Psoas muscle (tissue), 8 donors: Measurements from ENCODE around the gene BGN. TPM values are rescaled to one million over a fixed set of nuclear protein-coding genes. Genes with fewer than 3 reads are reported as not detected.

Experiments
- ATAC-seq, 4 donors: fragments of 200-7000 bp; cut with Tn5 transposase; one replicate each; pipeline ENCODE4 v1.9.1; 2020; ENCODE audit warnings: moderate library complexity in 3 of 4, mild to moderate bottlenecking in 2 of 4
- DNase-seq, 2 donors: peaks; one replicate each; pipeline ENCODE4 v3.0.0-alpha.2; 2020
- H3K27ac ChIP-seq: fragments of 200-600 bp; one replicate; pipeline ENCODE4 v1.8.0; 2022
- H3K27me3 ChIP-seq, 3 donors: fragments of 200-600 bp in 1 of 3; one replicate each; pipeline versions ENCODE4 v1.6.1 to v1.8.0; 2013 to 2022; ENCODE audit warnings: low read length in 2 of 3, mild to moderate bottlenecking in 2 of 3, moderate library complexity in 1 of 3; ENCODE audit not compliant: insufficient read depth in 3 of 3
- H3K36me3 ChIP-seq, 2 donors: fragments of 200-600 bp in 1 of 2; one replicate each; pipeline versions ENCODE4 v1.6.1 to v1.8.0; 2013 to 2022; ENCODE audit warnings: low read depth in 1 of 2, mild to moderate bottlenecking in 1 of 2, moderate library complexity in 1 of 2; ENCODE audit not compliant: insufficient read depth in 1 of 2
- H3K4me1 ChIP-seq: fragments of 200-600 bp; one replicate; pipeline ENCODE4 v1.8.0; 2022
- H3K4me3 ChIP-seq: fragments of 200-600 bp; one replicate; pipeline ENCODE4 v1.8.0; 2022; ENCODE audit warnings: mild to moderate bottlenecking
- H3K9me3 ChIP-seq: fragments of 200-600 bp; one replicate; pipeline ENCODE4 v1.8.0; 2022
- WGBS, 3 donors: extraction: QIAGEN DNeasy Blood & Tissue Kit; methylation state at CpG; one replicate each; pipeline versions ENCODE4 v1.1.6 to v1.1.7; 2013; 5-methylcytosine and 5-hydroxymethylcytosine counted together
- intact Hi-C, 2 donors: fragments of 100-400 bp; cut with DNase I; formaldehyde crosslinking; loops; one replicate each; pipeline versions ENCODE4 v1.11.0 to v1.14.2; 2022
- polyA plus RNA-seq, 3 donors: library from polyadenylated mRNA; stranded (reverse); fragments of 200-250 nt; gene quantifications; one replicate each; pipeline ENCODE4 v1.2.3, GENCODE V29; 2013
- total RNA-seq, 4 donors: library from RNA; stranded (reverse); fragmentation: NEBNext Ultra II Directional in 2 of 4; extraction: Animal tissue kit (Norgen Biotek cat#: 25700) in 2 of 4; gene quantifications; one replicate each; pipeline versions ENCODE4 v1.2.1 to v1.2.4, GENCODE V29; 2021 to 2023
- TF ChIP-seq, protein P1 (sequence below): fragments of 200-600 bp; IDR thresholded peaks from one replicate; pipeline ENCODE4 v1.8.0; 2022; ENCODE audit warnings: antibody characterized with exemption
- donor health status: healthy with polysubstance abuse.
- donor health status: DM: no; HTN: no; CAD: no; lungs with moderate emphysema.
- donor health status: Bipolar disorder and iron deficiency.
- donor health status: healthy.
- donor health status: DM: yes; HTN: yes; CAD: no.
- donor health status: DM: no; HTN: no; CAD: no.
- donor health status: DM: no; HTN: no; CAD: no.
- donor health status: DM: yes; HTN: yes; CAD: no.

The BGN gene
- total and polyA plus RNA-seq, 7 donors, result 6.7 to 62.4 (median 12.6) TPM

DNA sequence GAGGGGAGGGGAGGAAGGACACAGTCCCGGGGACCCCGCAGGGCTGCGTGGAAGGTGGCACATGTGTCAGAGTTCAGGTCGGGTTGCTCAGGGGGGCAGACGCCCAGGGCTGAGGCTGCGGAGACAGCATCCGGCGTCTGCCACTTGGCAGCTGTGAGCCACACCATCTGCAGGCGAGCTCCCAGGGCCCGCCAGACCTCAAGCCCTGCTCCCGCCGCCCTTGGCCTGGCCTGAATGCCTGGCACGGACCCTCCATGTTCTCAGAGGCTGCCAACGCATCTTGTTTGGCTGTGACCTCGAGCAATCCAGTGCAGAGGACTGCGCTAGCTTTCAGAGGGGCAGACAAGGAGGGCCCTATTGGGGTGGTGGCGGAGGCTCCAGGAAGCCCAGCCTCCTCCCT lies 5.1 kb downstream of the BGN start:
- ATAC-seq (peak in 3 of 4 donors; percentile 26 to 43 (median 36)), DNase-seq (peak in 1 of 2 donors; percentile 62)
- 17 to 41% (median 21%) methylated on average over 11 to 17 of the region's 17 CpGs for WGBS, 3 donors

DNA sequence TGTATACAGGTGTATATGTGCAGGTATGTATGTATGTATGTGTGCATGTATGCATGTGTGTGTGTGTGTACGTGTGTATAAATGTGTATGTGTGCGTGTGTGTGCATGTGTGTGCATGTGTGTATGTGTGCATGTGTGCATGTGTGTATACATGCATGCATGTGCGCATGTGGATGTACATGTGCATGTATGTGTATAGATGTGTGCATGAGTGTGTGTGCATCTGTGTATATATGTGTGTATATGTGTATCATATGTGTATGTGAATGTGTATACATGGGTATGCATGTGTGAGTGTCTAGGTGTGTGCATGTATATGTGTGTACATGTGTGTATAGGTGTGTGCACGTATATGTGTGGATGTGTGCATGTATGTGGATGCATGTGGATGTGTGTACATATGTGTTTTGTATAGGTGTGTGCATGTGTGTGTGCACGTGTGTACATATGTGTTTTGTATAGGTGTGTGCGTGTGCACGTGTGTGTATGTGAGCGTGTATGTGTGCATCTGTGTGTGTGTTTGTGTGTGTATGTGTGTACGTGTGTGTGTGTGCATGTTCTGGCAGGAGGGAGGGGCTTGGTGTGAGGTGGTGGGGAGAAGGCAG lies 6.0 kb downstream of the BGN start:
- H3K27me3 ChIP-seq, result peaks cover 0 to 23% (median 0%) of the 10 kb centered on the region in 3 donors
- H3K27ac ChIP-seq, result no peak overlapping the region
- intact Hi-C loops, result loop anchor here in 1 of 2 donors (10.0 kb wide), 1 partner anchor 546 kb away; no protein-coding TSS in a partner anchor
- 80 to 92% (median 86%) methylated on average over 9 of the region's 9 CpGs for WGBS, 3 donors
- no peaks in the 10 kb centered on the region for H3K36me3 ChIP-seq
- no peak for ATAC-seq
- no peaks in the 10 kb centered on the region for H3K4me1 ChIP-seq
- H3K9me3 ChIP-seq, result no peaks in the 10 kb centered on the region
- TF ChIP-seq, protein P1, sequence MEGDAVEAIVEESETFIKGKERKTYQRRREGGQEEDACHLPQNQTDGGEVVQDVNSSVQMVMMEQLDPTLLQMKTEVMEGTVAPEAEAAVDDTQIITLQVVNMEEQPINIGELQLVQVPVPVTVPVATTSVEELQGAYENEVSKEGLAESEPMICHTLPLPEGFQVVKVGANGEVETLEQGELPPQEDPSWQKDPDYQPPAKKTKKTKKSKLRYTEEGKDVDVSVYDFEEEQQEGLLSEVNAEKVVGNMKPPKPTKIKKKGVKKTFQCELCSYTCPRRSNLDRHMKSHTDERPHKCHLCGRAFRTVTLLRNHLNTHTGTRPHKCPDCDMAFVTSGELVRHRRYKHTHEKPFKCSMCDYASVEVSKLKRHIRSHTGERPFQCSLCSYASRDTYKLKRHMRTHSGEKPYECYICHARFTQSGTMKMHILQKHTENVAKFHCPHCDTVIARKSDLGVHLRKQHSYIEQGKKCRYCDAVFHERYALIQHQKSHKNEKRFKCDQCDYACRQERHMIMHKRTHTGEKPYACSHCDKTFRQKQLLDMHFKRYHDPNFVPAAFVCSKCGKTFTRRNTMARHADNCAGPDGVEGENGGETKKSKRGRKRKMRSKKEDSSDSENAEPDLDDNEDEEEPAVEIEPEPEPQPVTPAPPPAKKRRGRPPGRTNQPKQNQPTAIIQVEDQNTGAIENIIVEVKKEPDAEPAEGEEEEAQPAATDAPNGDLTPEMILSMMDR, result no peak
- H3K4me3 ChIP-seq, result no peak overlapping the region
- no peak for DNase-seq

More for the DNA sequence above, 5.1 kb downstream of the BGN start:
- Histone ChIP-seq H3K27ac (no peak overlapping the region), H3K9me3 (no peaks in the 10 kb centered on the region), H3K4me3 (no peak overlapping the region), H3K36me3 (no peaks in the 10 kb centered on the region), H3K27me3 (peaks cover 0 to 26% (median 0%) of the 10 kb centered on the region in 3 donors), H3K4me1 (no peaks in the 10 kb centered on the region)
- TF ChIP-seq, protein P1, result no peak
- intact Hi-C loops, result loop anchor here in 1 of 2 donors (10.0 kb wide), 1 partner anchor 545 kb away; no protein-coding TSS in a partner anchor

DNA sequence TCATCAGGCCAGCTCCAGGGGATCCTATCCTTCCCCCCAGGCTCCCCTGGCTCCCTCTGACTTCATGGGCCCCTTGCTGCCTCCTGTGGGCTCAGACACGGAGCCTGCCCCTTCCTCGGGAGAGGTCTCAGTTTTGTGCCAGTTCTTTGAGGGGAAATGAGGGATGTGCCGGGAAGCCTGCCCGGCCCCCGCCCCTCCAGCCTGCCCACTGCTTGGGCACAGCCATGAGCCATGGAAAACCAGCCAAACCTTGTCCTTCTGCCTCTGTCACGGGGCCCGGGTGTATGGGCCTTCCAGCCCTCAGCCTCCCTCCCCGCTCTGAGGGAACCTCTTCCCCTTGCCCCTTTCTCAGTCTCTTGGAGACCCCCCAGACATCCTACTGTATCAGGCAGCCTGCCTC lies 6.8 kb downstream of the BGN start:
- Histone ChIP-seq H3K4me1 (no peaks in the 10 kb centered on the region), H3K27ac (no peak overlapping the region), H3K9me3 (no peaks in the 10 kb centered on the region), H3K36me3 (no peaks in the 10 kb centered on the region), H3K27me3 (peaks cover 0 to 16% (median 0%) of the 10 kb centered on the region in 3 donors), H3K4me3 (no peak overlapping the region)
- TF ChIP-seq, protein P1, result no peak
- intact Hi-C loops, result loop anchor here in 1 of 2 donors (10.0 kb wide), 1 partner anchor 547 kb away; no protein-coding TSS in a partner anchor
- 60 to 75% (median 67%) methylated on average over 5 to 8 of the region's 8 CpGs for WGBS, 3 donors
- DNase-seq (no peak), ATAC-seq (no peak)

DNA sequence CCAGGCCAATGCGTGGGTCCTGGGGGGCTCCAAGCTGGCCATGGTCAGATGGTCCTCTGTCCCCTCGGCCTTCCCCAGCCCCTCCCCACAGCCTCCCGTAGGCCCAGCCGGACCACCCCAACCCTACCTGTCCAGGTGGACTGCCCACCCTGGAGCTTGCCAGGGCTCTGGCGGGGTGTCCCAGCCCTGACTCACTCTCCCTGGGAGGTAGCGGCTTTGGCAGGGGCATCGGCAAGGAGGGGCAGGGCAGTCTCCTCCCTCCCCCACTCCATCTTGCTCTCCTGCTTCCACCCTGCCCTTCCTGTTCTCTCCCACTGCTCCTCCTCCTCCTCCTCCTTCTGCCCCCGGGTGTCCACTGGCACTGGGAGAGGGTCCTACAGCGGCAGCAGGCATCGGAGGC lies 7.4 kb downstream of the BGN start:
- TF ChIP-seq, protein P1, result no peak
- intact Hi-C loops, result loop anchor here in 1 of 2 donors (10.0 kb wide), 1 partner anchor 547 kb away; no protein-coding TSS in a partner anchor
- no peak for DNase-seq
- no peak for ATAC-seq
- Histone ChIP-seq H3K9me3 (no peaks in the 10 kb centered on the region), H3K36me3 (no peaks in the 10 kb centered on the region), H3K27me3 (peaks cover 0 to 15% (median 0%) of the 10 kb centered on the region in 3 donors), H3K4me3 (no peak overlapping the region), H3K4me1 (no peaks in the 10 kb centered on the region), H3K27ac (no peak overlapping the region)
- WGBS, 3 donors, result 81 to 90% (median 85%) methylated on average over 2 to 10 of the region's 10 CpGs
